A549 treated with AZD9567 at 1 μM for 4 hours (cell line): ENCODE measurements around the gene MDM2. TPM values are rescaled to one million over a fixed set of nuclear protein-coding genes. Genes with fewer than 3 reads are reported as not detected.

ENCODE experiments used
- total RNA-seq: library from RNA; stranded (reverse); fragments of 200-300 nt; extraction: Qiagen RNA extraction; gene quantifications from 5 replicates; pipeline ENCODE4 v1.2.3, GENCODE V29; 2022; ENCODE audit not compliant: insufficient read depth

The MDM2 gene
- total RNA-seq, result 51.0 to 89.1 TPM (median 64.7 TPM) in 5 replicates

DNA sequence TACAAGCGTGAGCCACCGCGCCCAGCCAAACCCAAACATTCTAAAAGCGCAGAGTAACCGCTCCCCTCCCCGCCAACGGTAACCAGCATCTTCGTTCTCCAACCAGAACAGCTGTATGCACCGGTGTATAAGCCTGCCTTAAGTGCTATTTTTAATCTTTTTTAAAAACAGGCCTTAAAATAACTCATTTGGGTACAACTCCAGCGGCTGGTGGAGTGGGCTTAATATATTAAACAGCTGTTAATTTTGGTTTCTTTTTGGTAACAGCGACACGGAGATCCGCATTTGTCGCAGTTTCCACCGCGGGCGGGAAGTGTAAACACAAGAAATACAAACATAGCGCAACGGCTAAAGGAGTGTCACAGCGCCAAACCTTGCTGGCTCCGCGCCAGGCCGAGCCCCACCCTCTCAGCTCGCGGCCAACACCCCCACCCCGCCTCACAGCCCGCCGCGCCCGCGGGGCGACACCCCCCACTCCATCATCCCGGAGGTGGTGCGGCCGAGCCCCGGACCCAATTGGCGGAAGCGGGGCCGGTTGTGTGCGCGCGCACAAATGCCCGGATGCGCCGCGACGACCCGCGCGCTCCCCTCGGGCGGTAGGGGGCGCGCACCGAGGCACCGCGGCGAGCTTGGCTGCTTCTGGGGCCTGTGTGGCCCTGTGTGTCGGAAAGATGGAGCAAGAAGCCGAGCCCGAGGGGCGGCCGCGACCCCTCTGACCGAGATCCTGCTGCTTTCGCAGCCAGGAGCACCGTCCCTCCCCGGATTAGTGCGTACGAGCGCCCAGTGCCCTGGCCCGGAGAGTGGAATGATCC is at the start of gene MDM2:
TSS of gene MDM2 (plus strand) at position 602 of the 812 bp plus-strand sequence. CDS start 301 bp downstream, outside the sequence.

Other genes starting within 250 kb of the MDM2 start
- gene RAP1B, start 197.3 kb upstream of the MDM2 start, total RNA-seq, result 174 to 274 TPM (median 186 TPM) in 5 replicates
- 52.6 to 66.7 TPM (median 64.1 TPM) in 5 replicates for gene NUP107, start 121.2 kb upstream of the MDM2 start, total RNA-seq
- gene SLC35E3, start 62.0 kb upstream of the MDM2 start, total RNA-seq, result 9.6 to 18.3 TPM (median 15.6 TPM) in 5 replicates
- 4.2 to 5.7 TPM (median 5.3 TPM) in 5 replicates for gene CPM, start 125.0 kb downstream of the MDM2 start, total RNA-seq